Heart left ventricle (tissue), 13 donors: ENCODE results near the gene TINCR.

Experiments used
- CTCF ChIP-seq, 12 donors: fragments of 200-600 bp; sonication (generic) in 4 of 12; IDR thresholded peaks; one replicate each; pipeline versions ENCODE4 v1.5.0 to v1.8.0; 2018 to 2022; ENCODE audit warnings: antibody characterized with exemption in 12 of 12, mild to moderate bottlenecking in 5 of 12
- POLR2A ChIP-seq, 2 donors: fragments of 450-650 bp; IDR thresholded peaks; one replicate each; pipeline ENCODE4 v1.6.1; 2017; ENCODE audit warnings: antibody characterized with exemption in 2 of 2, mild to moderate bottlenecking in 2 of 2, moderate library complexity in 2 of 2
- donor health status: ischemic (EF 13 %, LVEDD 7.1; RV severe dilation, severe dysfunction).
- donor health status: DM: no; HTN: yes; CAD: no.
- donor health status: DM: no; HTN: no; CAD: no.
- donor health status: ischemic (EF 25% LVEDD 6.9; RV normal size, moderate dysfunction).
- donor health status: ischemic (EF 25% LVEDD 5.7; RV mildly dilated, moderate dysfunction).
- donor health status: ischemic (EF 35%, LVEDD 5.7; RV mildly dilated, moderate dysfunction).
- donor health status: nonischemic (EF 11% LVEDD 7.7; RV severe dilation, severe dysfunction).
- donor health status: DM: yes; HTN: yes; CAD: no.
- donor health status: PGD.
- donor health status: ischemic (EF 29% LVEDD 5.4; RV normal size, mild dysfunction).
- donor health status: nonischemic (EF 23%, LVEDD 6.1; RV moderate dilation, normal function).

- no peak for TF ChIP-seq POLR2A (IDR thresholded peaks at IDR 0.05)
- TF ChIP-seq CTCF (IDR thresholded peaks at IDR 0.05) = no peak
Measured at GRCh38 chr19:5515737-5516136, 52.0 kb downstream of the TINCR start.
